ENCODE results near the gene WASL.
"Not testable (repeated sequence)": the region's sequence is repeated elsewhere in the genome, so short reads cannot be mapped to it uniquely, and the experiment has no call there.

The WASL gene

GRCh38 chr7:123657304-123657685 lies 91.5 kb downstream of the WASL start:
- no peak for DNase-seq

- no peak for DNase-seq
These were observed 92.1 kb downstream of the WASL start for GRCh38 chr7:123656544-123657303.

GRCh38 chr7:123655614-123656013 lies 93.2 kb downstream of the WASL start, which contains the start of gene LMOD2:
Gene LMOD2 (plus strand): TSS chr7:123655866. CDS start chr7:123655964, 98 bp downstream.
- DNase-seq: no peak

- DNase-seq: no peak
These were observed 95.6 kb downstream of the WASL start for GRCh38 chr7:123653162-123653561.

GRCh38 chr7:123652406-123652805 lies 96.4 kb downstream of the WASL start:
- DNase-seq: no peak

- no peak for DNase-seq
These were observed 98.2 kb downstream of the WASL start for GRCh38 chr7:123650595-123650994.

- DNase-seq: no peak
These were observed 98.8 kb downstream of the WASL start for GRCh38 chr7:123649964-123650363.

- no peak for DNase-seq
These were observed 101.6 kb downstream of the WASL start for GRCh38 chr7:123647106-123647730.

- DNase-seq: no peak
These were observed 103.3 kb downstream of the WASL start for GRCh38 chr7:123645516-123645915.

- DNase-seq: no peak
These were observed 105.0 kb downstream of the WASL start for GRCh38 chr7:123643495-123644441.

GRCh38 chr7:123641901-123642300 lies 106.9 kb downstream of the WASL start:
- DNase-seq: no peak

- no peak for DNase-seq
These were observed 108.2 kb downstream of the WASL start for GRCh38 chr7:123640583-123640982.

GRCh38 chr7:123639631-123640030 lies 109.2 kb downstream of the WASL start:
- DNase-seq: no peak

GRCh38 chr7:123637878-123638277 lies 110.9 kb downstream of the WASL start:
- DNase-seq: no peak

- DNase-seq: no peak
These were observed 111.6 kb downstream of the WASL start for GRCh38 chr7:123637203-123637602.

GRCh38 chr7:123635551-123636359 lies 113.0 kb downstream of the WASL start:
- DNase-seq: peak in 1 of 5 experiments; percentile 11

GRCh38 chr7:123634011-123634573 lies 114.7 kb downstream of the WASL start:
- not testable (repeated sequence) for DNase-seq

- no peak for DNase-seq
These were observed 115.2 kb downstream of the WASL start for GRCh38 chr7:123633553-123633952.

- no peak for DNase-seq
These were observed 116.0 kb downstream of the WASL start for GRCh38 chr7:123632808-123633207.
